A673 (cell line): ENCODE results near the gene BRAF. TPM values are rescaled to one million over a fixed set of nuclear protein-coding genes. Genes with fewer than 3 reads are reported as not detected.

ENCODE experiments used
- BruUV-seq: library from RNA; stranded (reverse); fragments of 400-500 nt; replicated peaks from 2 replicates; lab custom pipeline; 2021; lab: Mats Ljungman, UMichigan
- CTCF ChIA-PET: fragments of 300-600 bp; sonication (Branson Sonifier 250); formaldehyde crosslinking; loops from one replicate; lab custom pipeline; 2022; ENCODE audit warnings: antibody characterized with exemption; lab: Charles Lee
- POLR2A ChIA-PET: fragments of 300-600 bp; sonication (Branson Sonifier 250); formaldehyde crosslinking; loops from one replicate; lab custom pipeline; 2022; ENCODE audit warnings: antibody characterized with exemption; ENCODE audit not compliant: low non-redundant PET; lab: Charles Lee
- DNase-seq: peaks from one replicate; pipeline ENCODE4 v3.0.0-alpha.2; 2015; ENCODE audit warnings: low spot score
- H3K27ac ChIP-seq: fragments of 200-600 bp; sonication (generic); 2 replicates; pipeline ENCODE4 v1.5.1; 2016; ENCODE audit warnings: mixed run types, low read depth, mild to moderate bottlenecking, mixed read lengths, antibody characterized with exemption, low read length; ENCODE audit not compliant: poor library complexity, severe bottlenecking
- H3K27me3 ChIP-seq: fragments of 200-600 bp; sonication (generic); replicated peaks from 2 replicates; pipeline ENCODE4 v1.6.1; 2017; ENCODE audit warnings: mixed run types, low read depth, mild to moderate bottlenecking, mixed read lengths, antibody characterized with exemption, low read length; ENCODE audit not compliant: insufficient read depth, poor library complexity
- H3K36me3 ChIP-seq: fragments of 200-600 bp; sonication (generic); 2 replicates; pipeline ENCODE4 v1.6.1; 2016; ENCODE audit warnings: mixed run types, mild to moderate bottlenecking, mixed read lengths, antibody characterized with exemption, low read length; ENCODE audit not compliant: insufficient read depth, poor library complexity, severe bottlenecking
- H3K4me1 ChIP-seq: fragments of 200-600 bp; sonication (generic); 2 replicates; pipeline ENCODE4 v1.6.1; 2017; ENCODE audit warnings: mixed run types, mild to moderate bottlenecking, mixed read lengths, antibody characterized with exemption, low read length; ENCODE audit not compliant: insufficient read depth, poor library complexity, severe bottlenecking
- H3K4me3 ChIP-seq: fragments of 200-600 bp; sonication (generic); 2 replicates; pipeline ENCODE4 v1.5.1; 2016; ENCODE audit warnings: low read depth, mixed run types, mild to moderate bottlenecking, mixed read lengths, low read length; ENCODE audit not compliant: poor library complexity, severe bottlenecking
- H3K9me3 ChIP-seq: fragments of 200-600 bp; sonication (generic); 2 replicates; pipeline ENCODE4 v1.6.1; 2016; ENCODE audit warnings: mixed run types, low read depth, mild to moderate bottlenecking, mixed read lengths, antibody characterized with exemption, low read length; ENCODE audit not compliant: poor library complexity, severe bottlenecking
- CTCF ChIP-seq: fragments of 300-800, 200-600 bp; sonication (generic); conservative IDR thresholded peaks from 2 replicates; pipeline ENCODE4 v1.5.1; 2017; ENCODE audit warnings: low read depth, mild to moderate bottlenecking, antibody characterized with exemption, low read length, moderate library complexity, mixed read lengths
- EZH2 ChIP-seq: fragments of 200-600 bp; sonication (generic); IDR thresholded peaks from 2 replicates; pipeline ENCODE4 v1.6.1; 2017; ENCODE audit warnings: borderline replicate concordance, low read depth, mild to moderate bottlenecking, mixed read lengths, antibody characterized with exemption, low read length; ENCODE audit not compliant: poor library complexity, severe bottlenecking
- intact Hi-C: fragments of 100-400 bp; cut with micrococcal nuclease; formaldehyde crosslinking; loops from one replicate; pipeline ENCODE4 v1.10.0; 2022; ENCODE audit not compliant: unreplicated experiment
- total RNA-seq: library from RNA; stranded (reverse); gene quantifications from 2 replicates; pipeline ENCODE4 v1.2.3, GENCODE V29; 2021

The BRAF gene
- total RNA-seq, 1 experiment from 2014 or later: 31.8 TPM

GRCh38 chr7:140810385-140810784, 114.3 kb downstream of the BRAF start:
- no peak overlapping the region for H3K4me3 ChIP-seq
- H3K27me3 ChIP-seq: no peaks in the 10 kb centered on the region
- no TSS peak for BruUV-seq
- intact Hi-C loops: loop anchor here (5.0 to 10.0 kb wide), 2 partner anchors 174 to 422 kb away; no protein-coding TSS in a partner anchor
- ChIA-PET CTCF (interaction anchor here (1.0 to 2.1 kb wide), 8 partner anchors 10 to 839 kb away, joined by 3 to 13 read pairs (median 4); partner anchors contain the start of gene MRPS33), POLR2A (no interaction called here)
- H3K4me1 ChIP-seq: peaks cover 4% of the 10 kb centered on the region
- no peak for DNase-seq
- no peaks in the 10 kb centered on the region for H3K36me3 ChIP-seq
- TF ChIP-seq EZH2 (no peak), CTCF (no peak)
- H3K27ac ChIP-seq: no peak overlapping the region
- H3K9me3 ChIP-seq: no peaks in the 10 kb centered on the region

GRCh38 chr7:140778975-140779374, 145.8 kb downstream of the BRAF start:
- ChIA-PET CTCF (no interaction called here), POLR2A (no interaction called here)
- TF ChIP-seq EZH2 (no peak), CTCF (no peak)
- BruUV-seq: no TSS peak
- Histone ChIP-seq H3K27ac (no peak overlapping the region), H3K27me3 (no peaks in the 10 kb centered on the region), H3K36me3 (peaks cover 18% of the 10 kb centered on the region), H3K9me3 (no peaks in the 10 kb centered on the region), H3K4me1 (no peaks in the 10 kb centered on the region), H3K4me3 (no peak overlapping the region)
- intact Hi-C loops: no loop called here
- peak; percentile 16 for DNase-seq

GRCh38 chr7:140778568-140778967, 146.2 kb downstream of the BRAF start:
- POLR2A ChIA-PET: no interaction called here
- Histone ChIP-seq H3K4me3 (no peak overlapping the region), H3K36me3 (peaks cover 18% of the 10 kb centered on the region), H3K27me3 (no peaks in the 10 kb centered on the region), H3K27ac (no peak overlapping the region), H3K9me3 (no peaks in the 10 kb centered on the region), H3K4me1 (no peaks in the 10 kb centered on the region)
- intact Hi-C loops: no loop called here
- CTCF ChIA-PET: no interaction called here
- no peak for DNase-seq
- BruUV-seq: no TSS peak
- TF ChIP-seq CTCF (no peak), EZH2 (no peak)
